NCI-H187 treated with DMSO at 0.1 percent for 48 hours (cell line): ENCODE data around the gene SZRD1.
"Not testable (repeated sequence)": the region's sequence is repeated elsewhere in the genome, so short reads cannot be mapped to it uniquely, and the experiment has no call there.

Experiments used
- DNase-seq: peaks from one replicate; lab custom pipeline; 2025; lab: John Stamatoyannopoulos, UW

SZRD1 gene

GRCh38 chr1:16366722-16367257 is at the start of gene SZRD1:
TSS of gene SZRD1 (plus strand) at chr1:16367242. CDS start at chr1:16367258, 16 bp downstream.
- peak; percentile 94 for DNase-seq

DNA sequence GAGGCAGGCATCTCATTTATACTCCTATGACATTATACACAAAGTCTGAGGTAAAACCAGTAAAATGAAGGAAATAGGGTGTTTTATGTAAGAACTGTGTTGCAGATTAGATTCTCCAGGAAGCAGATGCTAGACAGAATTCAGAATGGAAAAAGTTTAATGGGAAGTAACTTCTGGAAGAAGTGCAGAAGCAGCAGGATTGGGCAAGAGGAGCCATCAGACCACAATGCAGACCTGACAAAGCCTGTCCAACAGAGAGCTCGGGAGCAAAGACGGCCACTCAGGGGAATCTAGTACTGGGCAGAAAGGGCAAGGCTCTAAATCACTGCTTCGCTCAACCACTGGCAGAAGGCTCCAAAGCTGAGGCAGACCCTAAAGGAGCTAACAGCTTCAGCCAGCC is 48.5 kb upstream of the SZRD1 start:
- no peak for DNase-seq

DNA sequence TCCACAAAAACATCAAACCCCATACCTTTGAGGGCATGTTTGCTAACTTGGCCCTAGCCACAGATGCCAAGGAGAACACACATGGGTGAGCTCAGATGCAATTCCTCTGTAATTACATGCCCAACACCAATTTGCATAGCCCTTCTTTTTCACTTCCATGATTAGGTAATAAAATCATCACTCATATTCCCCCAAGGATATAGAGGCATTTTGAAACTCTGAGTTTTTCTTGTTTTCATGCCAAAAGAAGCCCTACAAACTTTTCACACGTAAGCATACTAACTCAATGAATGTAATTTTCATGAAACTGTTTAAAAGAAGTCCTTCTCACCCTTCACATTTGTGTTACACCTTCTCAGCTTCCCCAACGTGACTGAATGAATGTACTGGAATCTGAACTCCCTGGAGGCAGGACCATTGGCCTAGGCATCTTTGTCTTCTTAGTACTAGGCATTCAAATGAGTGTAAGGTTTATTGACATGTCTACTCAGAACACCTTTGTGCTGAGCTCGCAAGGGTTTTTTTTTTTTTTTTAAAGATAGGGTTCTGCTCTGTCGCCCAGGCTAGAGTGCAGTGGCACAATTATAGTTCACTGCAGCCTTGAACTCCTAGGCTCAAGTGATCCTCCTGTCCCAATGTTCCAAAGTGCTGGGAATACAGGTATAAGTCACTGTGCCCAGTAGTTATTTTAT is 45.7 kb upstream of the SZRD1 start:
- no peak for DNase-seq

- DNase-seq = no peak
Observed at GRCh38 chr1:16324456-16324890, 42.6 kb upstream of the SZRD1 start.

DNA sequence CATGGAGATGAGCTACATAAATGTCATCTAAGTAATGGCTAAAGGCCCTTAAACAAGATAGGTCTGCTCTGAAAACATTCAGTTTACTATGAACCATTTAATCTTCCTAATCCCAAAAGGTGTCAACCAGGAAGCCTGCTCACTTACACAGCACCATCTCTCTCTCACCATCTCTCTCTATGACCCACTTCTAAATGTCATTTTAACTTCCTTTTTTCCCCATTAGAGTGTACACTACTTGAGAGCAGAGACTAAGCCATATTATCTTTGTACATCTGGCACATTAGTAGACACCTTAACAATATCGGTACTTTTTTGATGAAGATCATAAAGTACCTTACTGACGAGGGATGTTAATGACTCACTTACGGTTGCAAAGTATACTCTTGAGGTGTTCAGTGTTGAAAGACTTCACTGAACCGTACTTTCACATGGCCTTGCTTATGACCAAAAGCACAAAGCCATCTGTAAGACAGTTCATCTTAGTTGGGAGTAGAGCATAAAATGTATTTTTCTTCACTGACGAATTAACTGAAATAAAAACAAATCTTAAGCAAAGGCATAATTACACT is 40.1 kb upstream of the SZRD1 start:
- DNase-seq = peak; percentile 82

GRCh38 chr1:16334655-16335340 is 32.2 kb upstream of the SZRD1 start:
- no peak for DNase-seq

GRCh38 chr1:16338961-16339360 is 28.1 kb upstream of the SZRD1 start:
- DNase-seq = no peak

GRCh38 chr1:16340673-16341072 is 26.4 kb upstream of the SZRD1 start:
- DNase-seq = no peak

GRCh38 chr1:16342331-16343062 is 24.5 kb upstream of the SZRD1 start:
- no peak for DNase-seq

DNA sequence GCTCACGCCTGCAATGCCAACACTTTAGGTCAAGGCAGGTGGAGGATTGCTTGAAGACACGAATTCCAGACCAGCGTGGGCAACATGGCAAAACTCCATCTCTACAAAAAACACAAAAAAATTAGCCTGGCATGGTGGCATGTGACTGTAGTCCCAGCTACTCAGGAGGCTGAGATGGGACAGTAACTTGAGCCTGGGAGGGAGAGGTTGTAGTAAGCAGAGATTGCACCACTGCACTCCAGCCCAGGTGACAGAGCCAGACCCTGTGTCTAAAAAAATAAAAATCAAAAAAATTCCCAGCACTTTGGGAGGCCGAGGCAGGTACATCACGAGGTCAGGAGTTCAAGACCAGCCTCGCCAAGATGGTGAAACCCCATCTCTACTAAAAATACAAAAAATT is 23.8 kb upstream of the SZRD1 start:
- not testable (repeated sequence) for DNase-seq

GRCh38 chr1:16348414-16349182 is 18.4 kb upstream of the SZRD1 start:
- DNase-seq = no peak

- no peak for DNase-seq
Observed at GRCh38 chr1:16349847-16350406, 17.1 kb upstream of the SZRD1 start.

DNA sequence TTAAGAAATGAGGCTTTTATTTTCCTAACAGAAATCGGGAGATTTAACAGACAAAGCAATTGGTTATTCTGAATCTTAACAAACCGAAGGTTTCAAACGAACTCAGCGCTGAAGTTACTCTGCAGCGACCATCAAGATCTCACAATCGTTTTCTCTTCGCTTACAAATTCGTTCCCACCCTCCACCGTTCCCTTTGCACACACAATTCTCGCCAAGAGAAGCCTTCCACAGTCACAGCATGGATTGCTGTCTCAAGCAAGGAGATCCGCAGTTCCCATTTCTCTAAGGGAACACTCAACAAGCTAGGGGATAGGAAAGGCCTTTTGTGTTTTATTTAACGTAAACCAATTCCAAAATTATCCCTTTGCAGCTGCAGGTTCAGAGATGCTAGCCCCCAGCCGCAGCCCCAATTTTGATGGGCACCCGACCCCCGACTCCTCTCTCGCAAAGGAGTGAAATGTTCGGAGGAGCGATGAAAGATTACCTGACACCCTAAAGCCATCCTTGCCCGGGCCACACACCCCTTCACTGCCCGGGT is 15.5 kb upstream of the SZRD1 start:
- DNase-seq = no peak

- DNase-seq = peak; percentile 32
Observed at GRCh38 chr1:16351994-16352841, 14.8 kb upstream of the SZRD1 start, which contains the start of gene FBXO42. TSS of gene FBXO42 (minus strand) at chr1:16352480. CDS start at chr1:16315418, 37,062 bp downstream.

- no peak for DNase-seq
Observed at GRCh38 chr1:16352842-16353535, 14.1 kb upstream of the SZRD1 start.

DNA sequence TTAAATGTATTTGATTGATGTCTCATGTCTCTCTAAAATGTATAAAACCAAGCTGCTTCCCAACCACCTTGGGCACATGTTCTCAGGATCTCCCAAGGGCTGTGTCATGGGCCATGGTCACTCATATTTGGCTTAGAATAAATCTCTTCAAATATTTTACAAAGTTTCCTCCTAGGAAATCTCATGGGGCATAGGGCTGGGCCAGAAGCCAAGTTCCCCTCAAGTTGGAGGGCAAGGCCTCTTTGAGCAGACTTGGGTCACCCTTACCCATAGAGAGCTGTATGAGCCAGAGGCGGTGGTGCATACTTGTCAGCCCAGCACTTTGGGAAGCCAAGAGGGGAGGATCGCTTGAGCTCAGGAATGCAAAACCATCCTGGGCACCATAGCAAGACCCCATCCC is 12.4 kb upstream of the SZRD1 start:
- DNase-seq = no peak

- no peak for DNase-seq
Observed at GRCh38 chr1:16356867-16357266, 10.2 kb upstream of the SZRD1 start.

GRCh38 chr1:16365146-16365498 is 1.9 kb upstream of the SZRD1 start:
- not testable (repeated sequence) for DNase-seq

GRCh38 chr1:16367258-16367967 is 371 bp downstream of the SZRD1 start:
- no peak for DNase-seq
